ENCODE data around the gene PHF1. TPM values are rescaled to one million over a fixed set of nuclear protein-coding genes. Genes with fewer than 3 reads are reported as not detected.
A peak's percentile ranks its signal among the peaks of the same experiment; 100 is the strongest.

Gene PHF1
- total and polyA plus RNA-seq, 8 donors: 28.5 to 192 (median 56.0) TPM

GRCh38 chr6:33419580-33420490 is 9.0 kb downstream of the PHF1 start, which contains the start of gene SYNGAP1:
TSS of gene SYNGAP1 (plus strand) at chr6:33420065. CDS start at chr6:33420265, 200 bp downstream.
- ATAC-seq: no peak
- H3K27ac ChIP-seq: peak within 1 kb of the TSS in 2 of 4 donors; percentile 88 to 95
- peaks cover 0 to 1% (median 0%) of the 10 kb centered on the region in 3 donors for H3K36me3 ChIP-seq
- H3K4me1 ChIP-seq: peaks cover 0 to 25% (median 0%) of the 10 kb centered on the region in 3 donors
- H3K9me3 ChIP-seq: no peaks in the 10 kb centered on the region
- H3K27me3 ChIP-seq: no peaks in the 10 kb centered on the region
- intact Hi-C loops (cut with DNase I): no loop called here
- FAIRE-seq: no peak
- TF ChIP-seq, protein P1, sequence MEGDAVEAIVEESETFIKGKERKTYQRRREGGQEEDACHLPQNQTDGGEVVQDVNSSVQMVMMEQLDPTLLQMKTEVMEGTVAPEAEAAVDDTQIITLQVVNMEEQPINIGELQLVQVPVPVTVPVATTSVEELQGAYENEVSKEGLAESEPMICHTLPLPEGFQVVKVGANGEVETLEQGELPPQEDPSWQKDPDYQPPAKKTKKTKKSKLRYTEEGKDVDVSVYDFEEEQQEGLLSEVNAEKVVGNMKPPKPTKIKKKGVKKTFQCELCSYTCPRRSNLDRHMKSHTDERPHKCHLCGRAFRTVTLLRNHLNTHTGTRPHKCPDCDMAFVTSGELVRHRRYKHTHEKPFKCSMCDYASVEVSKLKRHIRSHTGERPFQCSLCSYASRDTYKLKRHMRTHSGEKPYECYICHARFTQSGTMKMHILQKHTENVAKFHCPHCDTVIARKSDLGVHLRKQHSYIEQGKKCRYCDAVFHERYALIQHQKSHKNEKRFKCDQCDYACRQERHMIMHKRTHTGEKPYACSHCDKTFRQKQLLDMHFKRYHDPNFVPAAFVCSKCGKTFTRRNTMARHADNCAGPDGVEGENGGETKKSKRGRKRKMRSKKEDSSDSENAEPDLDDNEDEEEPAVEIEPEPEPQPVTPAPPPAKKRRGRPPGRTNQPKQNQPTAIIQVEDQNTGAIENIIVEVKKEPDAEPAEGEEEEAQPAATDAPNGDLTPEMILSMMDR (IDR thresholded peaks at IDR 0.05): no peak
- H3K4me3 ChIP-seq: no peak within 1 kb of the TSS
- DNase-seq: peak in 1 of 6 donors; percentile 46
- WGBS, 2 donors: 9% methylated on average over 14 to 21 of the region's 22 CpGs

- H3K36me3 ChIP-seq: no peaks in the 10 kb centered on the region
- no peaks in the 10 kb centered on the region for H3K9me3 ChIP-seq
- intact Hi-C loops (cut with DNase I): no loop called here
- no peaks in the 10 kb centered on the region for H3K27me3 ChIP-seq
- H3K4me1 ChIP-seq: peaks cover 0 to 23% (median 0%) of the 10 kb centered on the region in 3 donors
- TF ChIP-seq, protein P1 (IDR thresholded peaks at IDR 0.05): no peak
- DNase-seq (no peak), ATAC-seq (no peak), FAIRE-seq (no peak)
- WGBS, 2 donors: 51 to 64% methylated on average over 5 to 6 of the region's 6 CpGs
- H3K4me3 ChIP-seq: no peak overlapping the region
- no peak overlapping the region for H3K27ac ChIP-seq
These were observed 9.9 kb downstream of the PHF1 start for GRCh38 chr6:33420491-33421343.

GRCh38 chr6:33421344-33421643 is 10.5 kb downstream of the PHF1 start:
- WGBS, 2 donors: 64 to 74% methylated on average over 2 of the region's 2 CpGs
- H3K36me3 ChIP-seq: no peaks in the 10 kb centered on the region
- H3K27me3 ChIP-seq: no peaks in the 10 kb centered on the region
- no peak overlapping the region for H3K27ac ChIP-seq
- peaks cover 0 to 18% (median 0%) of the 10 kb centered on the region in 3 donors for H3K4me1 ChIP-seq
- no peak for DNase-seq
- ATAC-seq: no peak
- no peaks in the 10 kb centered on the region for H3K9me3 ChIP-seq
- FAIRE-seq: no peak
- TF ChIP-seq, protein P1 (IDR thresholded peaks at IDR 0.05): no peak
- H3K4me3 ChIP-seq: no peak overlapping the region
- intact Hi-C loops (cut with DNase I): no loop called here

DNA sequence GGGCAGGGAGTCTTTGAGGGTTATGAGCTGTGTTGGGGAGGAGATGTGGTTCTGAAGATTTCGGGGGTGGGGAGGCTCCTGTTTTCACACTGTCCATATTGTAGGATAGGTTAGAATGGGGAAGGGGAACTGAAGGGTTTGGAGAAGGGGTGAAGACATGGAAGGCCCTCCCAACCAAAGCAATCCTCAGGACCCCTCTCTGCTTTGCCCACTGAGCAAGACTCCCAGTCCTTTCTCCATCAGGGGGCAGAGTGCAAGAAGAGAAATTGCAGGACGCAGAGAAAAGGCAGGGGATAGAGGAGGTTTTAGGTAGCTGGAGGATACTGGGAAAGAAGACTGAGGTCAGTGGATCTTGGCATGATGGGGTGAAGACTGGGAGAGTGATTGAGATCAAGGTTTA is 13.0 kb downstream of the PHF1 start:
- Histone ChIP-seq H3K4me3 (no peak overlapping the region), H3K27ac (no peak overlapping the region), H3K9me3 (no peaks in the 10 kb centered on the region), H3K36me3 (no peaks in the 10 kb centered on the region), H3K4me1 (peaks cover 0 to 9% (median 0%) of the 10 kb centered on the region in 3 donors), H3K27me3 (no peaks in the 10 kb centered on the region)
- intact Hi-C loops (cut with DNase I): no loop called here
- TF ChIP-seq, protein P1 (IDR thresholded peaks at IDR 0.05): no peak
- ATAC-seq (no peak), DNase-seq (no peak), FAIRE-seq (no peak)
- WGBS, 2 donors: 82 to 100% methylated on average over 2 of the region's 2 CpGs
